HG03196 (cell line): ENCODE measurements around the gene COL24A1.
"Not testable (repeated sequence)": the region's sequence is repeated elsewhere in the genome, so short reads cannot be mapped to it uniquely, and the experiment has no call there.

Source experiments
- ATAC-seq: cut with Tn5 transposase; IDR thresholded peaks from one replicate; pipeline ENCODE4 v1.9.1; 2021; ENCODE audit not compliant: unreplicated experiment

The COL24A1 gene

DNA sequence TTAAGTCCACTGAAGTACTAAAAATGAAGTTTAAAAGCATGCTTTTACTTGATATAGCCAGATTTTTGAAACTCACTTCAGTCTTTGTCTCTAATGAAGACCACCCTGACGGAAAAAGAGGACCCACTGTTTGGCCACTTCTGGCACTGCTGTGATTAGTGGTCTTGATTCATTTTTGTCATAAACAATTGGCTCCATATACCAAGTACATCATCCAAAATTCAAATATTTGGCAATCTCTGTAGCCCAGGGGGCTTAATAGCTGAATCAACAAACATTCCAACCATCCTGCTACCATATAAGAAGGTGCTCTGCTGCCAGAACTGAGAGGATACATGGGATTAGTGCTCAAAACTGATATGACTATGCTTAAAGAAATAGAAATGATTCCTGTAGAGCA is 156.0 kb downstream of the COL24A1 start:
- ATAC-seq, result no peak

DNA sequence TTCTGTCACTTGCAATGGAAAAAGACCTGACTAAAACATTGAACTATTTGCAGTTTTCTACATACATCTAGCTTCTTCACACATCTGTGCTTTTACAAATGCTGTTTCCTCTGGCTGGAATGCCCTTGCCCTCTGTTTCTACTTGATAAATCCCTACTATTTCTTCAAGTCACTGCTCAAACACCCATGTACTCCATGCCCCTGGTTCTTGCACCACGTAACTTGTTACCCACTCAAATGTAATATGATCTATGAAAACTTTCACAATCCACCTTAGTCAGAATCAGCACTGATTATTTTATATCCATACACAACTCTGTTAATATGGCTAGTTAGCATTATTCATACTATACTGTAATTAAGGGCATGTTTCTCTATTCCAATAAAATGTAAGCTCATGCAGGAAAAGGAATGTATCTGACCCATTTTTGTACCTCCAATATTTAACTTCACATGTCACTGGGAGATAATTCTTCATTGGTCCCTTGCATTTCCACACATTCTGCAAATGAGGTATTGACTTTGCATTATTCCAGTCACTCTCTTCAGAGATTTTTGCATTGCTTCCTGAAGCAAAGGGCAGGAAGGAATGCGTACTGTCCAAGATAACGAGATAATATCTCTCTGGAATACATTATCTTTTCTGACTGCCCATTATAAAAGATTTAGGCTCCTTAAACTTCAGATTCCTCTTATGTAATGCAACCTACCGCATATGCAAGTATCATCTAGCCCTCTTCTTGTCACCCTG is 158.3 kb downstream of the COL24A1 start:
- ATAC-seq, result no peak

DNA sequence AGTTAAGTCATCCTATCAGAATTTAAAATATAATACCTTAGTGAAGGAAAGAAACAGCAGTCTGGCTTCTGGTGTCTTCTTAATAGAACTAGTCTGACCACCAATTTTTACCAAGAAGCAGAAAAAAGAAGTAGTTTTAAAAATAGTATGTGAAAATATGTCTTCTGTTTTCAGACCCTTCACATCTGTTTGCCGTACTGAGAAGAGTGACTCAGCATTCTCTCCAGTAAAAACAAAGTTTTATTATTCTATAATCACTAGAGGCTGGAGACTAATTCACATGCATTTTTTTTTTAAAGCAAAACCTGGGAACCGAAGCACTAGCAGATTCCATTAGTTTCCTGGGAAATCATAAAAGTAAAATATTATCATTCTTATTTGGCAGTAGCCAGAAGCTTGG is 163.8 kb downstream of the COL24A1 start:
- peak; percentile 37 for ATAC-seq

DNA sequence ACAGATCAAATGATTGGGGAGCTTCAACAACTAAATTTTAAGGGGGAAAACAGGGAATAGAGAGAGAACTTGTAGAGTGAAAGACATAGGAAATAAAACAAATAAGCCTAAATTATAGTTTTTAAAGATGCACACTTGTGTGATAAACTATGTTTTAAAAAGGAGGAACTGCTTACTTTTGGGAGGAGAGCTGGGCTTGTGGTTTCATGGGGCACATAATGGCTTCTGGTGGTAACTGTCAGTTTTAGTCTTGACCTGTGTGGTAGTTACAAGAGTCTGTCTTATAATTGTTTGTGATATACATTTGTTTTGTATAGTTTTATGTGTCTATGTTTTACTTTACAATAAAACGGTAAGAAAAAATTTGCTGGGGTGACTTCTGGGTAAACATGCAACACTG is 165.3 kb downstream of the COL24A1 start:
- ATAC-seq, result peak; percentile 43

DNA sequence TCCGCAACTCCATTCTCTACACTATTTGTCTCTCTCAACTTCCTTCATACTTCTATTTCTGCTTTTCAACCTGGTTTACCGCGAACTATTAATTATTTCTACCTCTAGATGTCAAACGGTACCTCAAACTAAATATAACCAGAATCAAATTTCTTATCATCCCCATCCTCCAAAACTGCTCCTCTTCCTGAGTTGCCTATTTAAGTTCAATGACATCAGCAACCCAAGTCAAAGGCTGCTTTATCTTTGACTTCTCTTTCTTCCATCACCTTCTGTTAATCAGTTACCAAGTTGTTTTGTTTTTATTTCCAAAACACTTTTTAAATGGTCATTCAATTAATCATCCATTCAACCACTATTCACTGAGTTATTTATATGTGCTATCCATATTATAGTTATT is 171.9 kb downstream of the COL24A1 start:
- no peak for ATAC-seq

DNA sequence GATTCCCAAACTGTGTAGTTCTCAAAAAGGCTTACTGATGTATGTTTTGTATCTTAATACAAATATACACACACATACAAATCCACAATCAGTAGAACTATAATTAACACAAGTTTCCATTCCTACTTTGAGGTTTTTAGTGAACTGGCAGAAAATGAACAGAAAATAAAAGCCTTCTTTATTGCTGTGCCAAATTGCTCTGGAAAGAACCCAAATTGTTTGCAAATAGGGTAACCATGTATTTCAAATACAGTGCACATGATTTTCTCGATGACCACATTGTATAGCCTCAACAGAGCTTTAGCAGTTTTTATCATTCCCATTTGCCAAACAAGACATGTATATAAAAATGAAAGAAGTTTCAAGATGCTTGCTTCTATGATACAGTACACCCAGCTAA is 173.3 kb downstream of the COL24A1 start:
- no peak for ATAC-seq

DNA sequence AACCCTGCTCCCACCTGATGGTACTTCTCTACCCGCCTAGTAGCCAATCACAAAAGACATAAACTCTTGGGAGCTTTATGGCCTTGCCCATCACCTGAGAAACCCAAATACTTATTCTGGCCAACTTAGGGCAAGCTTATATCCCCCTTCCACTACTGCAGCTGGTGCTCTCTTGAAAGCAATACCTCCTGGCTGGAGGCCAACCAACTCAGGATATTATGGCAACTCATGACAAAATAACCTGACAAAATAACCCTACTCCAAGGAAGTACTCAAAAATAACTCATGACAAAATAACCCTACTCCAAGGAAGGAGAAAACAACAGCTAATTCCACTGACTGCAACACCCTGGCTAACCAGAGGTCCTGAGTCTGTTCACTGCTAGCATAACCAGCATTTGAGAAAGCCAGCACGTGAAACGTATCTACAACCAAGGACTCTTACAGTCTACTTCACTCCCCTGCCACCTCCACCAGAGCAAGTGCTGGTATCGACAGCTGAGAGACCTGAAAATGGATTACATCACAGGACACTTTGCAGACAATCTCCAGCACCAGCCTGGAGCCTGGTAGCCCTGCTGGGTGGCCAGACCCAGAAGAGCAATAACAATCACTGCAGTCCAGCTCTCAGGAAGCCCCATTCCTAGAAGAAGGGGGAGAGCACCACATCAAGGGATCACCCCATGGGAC is 179.9 kb downstream of the COL24A1 start:
- no peak for ATAC-seq

DNA sequence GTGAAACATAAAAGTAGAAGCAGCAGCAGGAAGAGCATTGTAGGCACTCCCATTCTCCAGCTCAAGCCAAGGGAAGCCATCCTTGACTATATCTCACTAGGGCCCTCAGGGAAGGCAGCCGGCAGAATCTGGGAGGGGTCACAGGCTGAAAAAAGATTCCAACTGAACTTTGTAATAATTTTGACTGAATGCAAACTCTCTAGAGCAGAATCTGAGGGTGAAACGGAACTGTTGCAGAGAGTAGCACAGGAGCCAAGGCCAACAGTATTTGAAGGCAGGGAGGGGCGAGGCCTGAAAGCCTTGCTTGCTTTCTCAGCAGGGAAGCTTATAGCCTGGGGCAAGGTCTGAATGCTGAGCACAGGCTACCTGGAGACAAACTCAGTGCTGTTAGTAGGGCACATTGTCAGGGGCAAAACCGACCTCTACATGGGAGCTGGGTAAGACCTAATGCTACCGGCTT is 180.6 kb downstream of the COL24A1 start:
- ATAC-seq, result no peak

DNA sequence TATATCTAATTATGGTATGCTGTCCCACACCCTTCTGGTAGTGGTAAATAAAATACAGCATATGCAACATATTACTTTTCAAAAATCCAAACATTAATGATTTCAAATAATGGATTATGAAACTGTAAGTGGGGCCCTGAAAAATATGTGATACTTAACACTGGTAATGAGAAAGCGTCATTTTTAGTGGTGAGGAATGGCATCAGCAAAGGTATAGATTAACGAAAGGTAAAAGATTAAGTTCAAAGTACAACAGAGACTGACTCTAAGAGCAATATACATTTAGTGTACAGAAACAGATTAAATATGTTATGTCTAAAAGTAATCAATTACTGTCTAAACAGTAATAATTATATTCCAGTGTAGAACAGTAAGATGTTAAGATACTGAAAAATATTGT is 194.1 kb downstream of the COL24A1 start:
- ATAC-seq, result no peak

DNA sequence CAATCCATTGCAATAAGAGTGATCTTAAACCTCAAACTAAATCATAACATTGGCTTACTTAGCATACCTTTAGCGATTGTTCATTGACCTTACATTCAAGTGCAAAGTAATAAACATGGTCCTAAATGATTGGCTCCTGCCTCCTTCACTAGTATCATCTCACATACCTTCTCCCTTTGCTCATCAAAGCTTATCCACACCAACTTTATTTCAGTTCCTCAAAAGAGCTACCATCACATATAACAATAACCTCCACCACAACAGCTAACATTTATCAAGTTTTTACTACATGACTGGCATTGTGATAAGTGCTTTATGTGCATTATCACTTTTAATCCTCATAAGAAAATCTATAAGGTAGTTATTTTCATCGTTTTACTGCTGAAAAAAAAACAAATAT is 198.8 kb downstream of the COL24A1 start:
- no peak for ATAC-seq

DNA sequence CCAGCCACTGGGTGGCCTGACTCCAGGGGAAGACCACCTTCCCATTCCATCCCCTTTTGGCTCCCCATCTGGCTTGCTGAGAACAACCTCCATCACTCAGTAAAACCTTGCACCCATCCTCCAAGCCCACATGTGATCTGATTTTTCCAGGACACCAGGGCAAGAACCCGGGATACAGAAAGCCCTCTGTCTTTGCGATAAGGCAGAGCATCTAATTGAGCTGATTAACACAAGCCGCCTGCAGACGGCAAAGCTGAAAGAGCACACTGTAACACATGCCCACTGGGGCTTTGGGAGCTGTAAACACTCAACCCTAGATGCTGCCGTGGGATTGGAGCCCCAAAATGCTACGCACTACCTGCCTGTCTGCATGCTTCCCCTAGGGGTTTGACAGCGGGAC is 201.4 kb downstream of the COL24A1 start:
- ATAC-seq, result not testable (repeated sequence)

DNA sequence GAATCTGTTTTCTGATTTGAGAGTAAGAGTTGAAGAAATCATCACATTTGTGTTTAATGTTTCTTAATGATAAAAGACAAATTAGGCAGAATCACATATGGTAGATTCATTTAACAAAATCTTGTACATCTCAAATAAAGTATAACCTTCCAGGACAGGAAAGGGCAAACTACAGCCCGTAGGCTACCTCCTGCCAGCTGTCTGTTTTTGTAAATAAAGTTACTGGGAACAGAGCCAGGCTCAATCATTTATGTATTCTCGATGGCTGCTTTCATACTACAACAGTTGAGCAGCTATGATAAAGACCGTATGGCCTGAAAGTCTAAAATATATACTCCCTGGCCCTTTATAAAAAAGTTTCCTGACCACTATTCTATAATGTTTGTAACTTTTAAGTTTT is 204.1 kb downstream of the COL24A1 start:
- no peak for ATAC-seq

DNA sequence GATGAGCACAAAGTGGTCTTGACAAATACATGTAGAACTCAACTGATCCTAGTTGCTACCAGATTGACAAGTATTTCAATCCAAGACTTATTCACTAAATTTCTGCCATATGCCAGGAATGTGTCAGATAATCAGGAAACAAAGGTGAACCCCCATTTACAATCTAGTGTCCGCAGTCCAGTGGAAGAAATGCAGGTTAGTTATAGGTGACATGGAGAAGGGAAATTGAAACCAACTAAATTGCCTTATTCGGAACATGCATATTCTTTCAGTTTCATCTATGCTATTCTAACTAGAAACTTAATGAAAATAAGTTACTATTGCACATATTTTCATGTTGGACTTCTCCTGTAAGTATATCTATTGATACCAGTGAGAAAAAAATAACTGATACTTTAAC is 209.4 kb downstream of the COL24A1 start:
- ATAC-seq, result no peak

DNA sequence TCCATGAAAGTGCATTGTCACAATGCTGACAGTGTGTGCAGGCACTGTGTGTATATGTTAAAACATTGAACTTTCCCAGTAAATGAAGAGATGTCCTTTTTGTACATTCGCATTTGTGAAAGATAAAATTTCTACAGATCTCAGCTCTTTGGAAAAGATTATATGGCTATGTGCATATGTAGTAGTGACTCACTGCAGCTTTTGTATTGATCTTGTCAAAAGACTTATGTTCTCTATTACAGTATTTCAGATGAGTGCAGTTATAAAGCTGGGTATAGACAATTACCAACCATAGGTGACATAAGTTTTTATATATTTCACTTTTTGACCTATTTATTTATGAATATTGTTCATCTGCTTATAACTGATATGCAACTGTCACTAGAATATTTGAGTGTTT is 212.6 kb downstream of the COL24A1 start:
- ATAC-seq, result no peak

DNA sequence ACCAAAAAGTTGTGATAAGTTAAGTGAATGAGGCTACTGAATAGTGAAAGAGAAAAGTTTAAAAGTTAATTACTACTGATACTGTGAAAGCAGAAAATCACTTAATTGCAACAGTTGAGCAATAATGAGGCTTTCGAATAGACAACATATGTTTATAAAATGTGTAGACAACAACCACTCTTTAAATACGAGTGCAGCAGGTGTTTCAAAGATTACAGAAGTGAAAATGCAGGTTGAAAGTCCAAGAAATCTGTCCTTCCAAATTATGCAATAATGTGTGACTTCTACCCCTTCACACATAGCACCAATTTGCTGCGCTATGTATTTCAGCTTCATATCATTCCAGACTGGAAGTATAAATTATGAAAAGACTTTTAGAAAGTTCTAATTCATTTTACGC is 213.0 kb downstream of the COL24A1 start:
- ATAC-seq, result no peak

DNA sequence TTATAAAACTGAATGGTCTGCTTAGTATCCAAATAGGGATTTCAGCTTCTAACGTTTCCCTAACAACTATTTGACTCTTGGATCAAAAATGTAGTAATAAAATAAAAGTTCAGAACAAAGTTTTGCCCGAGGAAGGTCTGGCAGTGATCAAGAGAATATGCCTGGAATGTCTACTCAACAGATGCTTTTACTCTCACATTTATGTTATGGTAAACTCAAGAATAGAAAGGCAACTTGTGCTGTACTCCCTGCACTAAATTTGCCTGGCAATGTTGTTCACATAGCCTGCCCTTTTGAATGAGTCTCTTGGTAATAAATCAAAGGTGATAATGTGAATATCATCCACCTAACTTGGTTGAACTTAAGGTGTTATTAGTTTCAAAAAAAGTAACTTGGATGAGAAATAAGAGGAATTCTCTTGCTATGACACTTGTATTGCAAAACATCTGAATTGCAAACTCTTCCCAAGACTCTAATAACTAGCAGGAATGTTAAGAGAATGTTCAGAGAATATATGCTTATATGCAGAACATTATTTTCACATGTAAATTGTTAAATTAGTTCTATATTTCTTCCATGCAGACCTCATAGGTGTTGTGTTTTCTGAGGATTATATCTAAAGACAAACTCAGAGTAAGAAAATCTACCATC is 215.8 kb downstream of the COL24A1 start:
- no peak for ATAC-seq

DNA sequence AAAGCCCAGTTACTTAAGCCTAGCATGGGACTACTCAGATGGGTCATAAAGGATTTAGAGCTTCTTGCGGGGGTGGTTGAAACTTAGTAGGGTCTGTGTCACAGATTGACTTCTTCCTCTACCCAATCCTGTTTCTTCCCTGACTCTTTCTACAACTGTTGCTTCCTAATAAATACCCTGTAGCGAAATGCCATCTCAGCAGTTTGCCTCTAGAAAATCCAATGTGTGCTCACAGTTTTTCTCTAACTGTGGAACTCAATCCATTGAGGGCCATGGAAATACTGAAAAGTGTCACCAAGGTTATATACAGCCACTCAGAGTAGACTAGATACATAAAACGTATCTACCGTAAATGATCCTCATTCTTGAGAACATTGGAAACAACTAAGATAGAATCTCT is 217.7 kb downstream of the COL24A1 start:
- ATAC-seq, result no peak

DNA sequence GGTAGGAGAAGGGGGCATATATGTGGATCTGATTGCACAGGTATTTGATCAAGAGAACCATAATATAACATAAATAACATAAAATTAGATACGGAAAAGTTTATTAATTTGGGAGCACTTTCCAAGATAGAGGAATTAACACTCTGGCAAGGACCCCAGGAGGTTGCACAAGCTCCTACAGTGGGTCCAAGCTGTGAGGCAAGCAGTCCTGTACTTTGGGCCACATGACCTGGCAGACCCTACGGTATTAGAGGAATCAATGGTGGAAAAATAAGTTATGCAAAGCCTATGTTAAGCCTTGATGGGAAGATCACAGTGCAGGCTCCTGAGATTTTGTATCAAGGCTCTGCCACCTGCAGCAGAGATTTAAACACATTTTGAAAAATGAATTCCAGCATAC is 220.1 kb downstream of the COL24A1 start:
- no peak for ATAC-seq

DNA sequence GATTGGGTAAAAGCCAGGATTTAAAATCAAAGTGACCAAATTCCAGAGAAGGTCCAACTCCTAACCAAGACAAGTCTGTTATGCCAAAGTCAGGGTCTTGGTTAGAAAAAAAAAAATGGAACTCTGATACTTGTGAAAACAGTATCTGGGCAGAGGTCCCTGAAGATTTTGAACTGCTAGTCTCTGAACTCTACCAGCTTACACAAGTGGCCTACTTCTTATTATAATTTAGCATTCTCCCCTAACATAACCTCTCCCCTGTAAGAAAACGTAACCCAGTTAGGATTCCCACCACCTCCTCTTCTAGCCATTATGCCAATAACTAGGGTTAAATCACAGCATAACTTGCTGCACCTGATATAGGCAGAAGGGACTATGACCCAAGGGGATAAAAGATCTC is 220.5 kb downstream of the COL24A1 start:
- no peak for ATAC-seq

DNA sequence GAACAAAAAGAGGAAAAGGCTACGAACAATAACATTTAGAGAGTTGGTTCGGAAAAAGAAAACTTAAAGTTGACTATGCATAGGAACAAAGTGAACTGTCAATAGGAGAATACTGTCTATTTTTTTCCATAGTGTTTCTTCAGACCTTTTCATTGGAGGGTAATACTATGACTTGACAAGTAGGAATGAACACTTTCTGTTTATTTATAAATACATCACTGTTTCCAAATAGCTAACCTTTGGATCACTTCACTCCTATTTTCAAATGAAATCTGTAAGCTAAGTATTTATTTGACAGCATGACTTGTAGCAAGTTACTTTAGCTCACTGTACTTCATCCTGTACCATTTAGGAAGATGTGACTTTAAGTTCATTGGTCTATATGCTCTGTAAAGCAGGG is 221.3 kb downstream of the COL24A1 start:
- ATAC-seq, result no peak

DNA sequence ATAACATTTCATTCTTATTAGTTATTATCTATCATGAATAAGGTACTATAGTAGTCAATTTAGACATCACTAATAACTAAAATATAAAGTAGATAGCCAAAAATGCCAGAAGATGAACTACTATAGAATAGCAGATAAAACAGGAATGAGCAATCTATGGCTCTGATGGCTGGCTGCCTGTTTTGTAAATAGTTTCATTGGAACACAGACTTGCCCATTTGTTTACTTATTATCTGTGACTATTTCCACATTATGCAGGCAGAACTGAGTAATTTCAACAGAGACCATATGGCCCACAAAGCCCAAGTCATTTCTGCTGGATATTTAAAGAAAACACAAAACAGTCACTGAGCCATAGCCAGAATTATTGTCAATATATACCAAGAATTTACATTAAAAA is 222.1 kb downstream of the COL24A1 start:
- no peak for ATAC-seq

DNA sequence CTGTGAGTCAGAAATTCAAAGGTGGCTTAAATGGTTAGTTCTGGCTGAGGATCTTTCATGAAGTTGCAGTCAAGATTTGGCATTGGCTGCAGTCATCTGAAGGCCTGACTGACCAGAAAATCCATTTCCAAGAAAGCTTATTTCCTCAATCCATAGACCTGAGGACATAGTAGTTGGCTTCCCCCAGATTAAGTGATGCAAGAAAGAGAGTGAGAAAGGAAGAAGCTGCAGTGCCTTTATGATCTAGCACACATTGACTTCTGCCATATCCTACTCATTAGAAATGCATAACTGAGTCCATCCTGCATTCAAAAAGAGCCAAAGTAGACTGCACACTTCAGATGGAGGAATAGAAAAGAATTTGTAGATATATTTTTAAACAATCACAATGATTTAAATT is 222.6 kb downstream of the COL24A1 start:
- ATAC-seq, result no peak
